A673 (cell line): ENCODE data around the gene SLX4IP. TPM values are rescaled to one million over a fixed set of nuclear protein-coding genes. Genes with fewer than 3 reads are reported as not detected.

Experiments
- BruUV-seq: library from RNA; stranded (reverse); fragments of 400-500 nt; replicated peaks from 2 replicates; lab custom pipeline; 2021; lab: Mats Ljungman, UMichigan
- CTCF ChIA-PET: fragments of 300-600 bp; sonication (Branson Sonifier 250); formaldehyde crosslinking; loops from one replicate; lab custom pipeline; 2022; ENCODE audit warnings: antibody characterized with exemption; lab: Charles Lee
- POLR2A ChIA-PET: fragments of 300-600 bp; sonication (Branson Sonifier 250); formaldehyde crosslinking; loops from one replicate; lab custom pipeline; 2022; ENCODE audit warnings: antibody characterized with exemption; ENCODE audit not compliant: low non-redundant PET; lab: Charles Lee
- DNase-seq: peaks from one replicate; pipeline ENCODE4 v3.0.0-alpha.2; 2015; ENCODE audit warnings: low spot score
- H3K27ac ChIP-seq: fragments of 200-600 bp; sonication (generic); 2 replicates; pipeline ENCODE4 v1.5.1; 2016; ENCODE audit warnings: mixed run types, low read depth, mild to moderate bottlenecking, mixed read lengths, antibody characterized with exemption, low read length; ENCODE audit not compliant: poor library complexity, severe bottlenecking
- H3K27me3 ChIP-seq: fragments of 200-600 bp; sonication (generic); replicated peaks from 2 replicates; pipeline ENCODE4 v1.6.1; 2017; ENCODE audit warnings: mixed run types, low read depth, mild to moderate bottlenecking, mixed read lengths, antibody characterized with exemption, low read length; ENCODE audit not compliant: insufficient read depth, poor library complexity
- H3K36me3 ChIP-seq: fragments of 200-600 bp; sonication (generic); 2 replicates; pipeline ENCODE4 v1.6.1; 2016; ENCODE audit warnings: mixed run types, mild to moderate bottlenecking, mixed read lengths, antibody characterized with exemption, low read length; ENCODE audit not compliant: insufficient read depth, poor library complexity, severe bottlenecking
- H3K4me1 ChIP-seq: fragments of 200-600 bp; sonication (generic); 2 replicates; pipeline ENCODE4 v1.6.1; 2017; ENCODE audit warnings: mixed run types, mild to moderate bottlenecking, mixed read lengths, antibody characterized with exemption, low read length; ENCODE audit not compliant: insufficient read depth, poor library complexity, severe bottlenecking
- H3K4me3 ChIP-seq: fragments of 200-600 bp; sonication (generic); 2 replicates; pipeline ENCODE4 v1.5.1; 2016; ENCODE audit warnings: low read depth, mixed run types, mild to moderate bottlenecking, mixed read lengths, low read length; ENCODE audit not compliant: poor library complexity, severe bottlenecking
- H3K9me3 ChIP-seq: fragments of 200-600 bp; sonication (generic); 2 replicates; pipeline ENCODE4 v1.6.1; 2016; ENCODE audit warnings: mixed run types, low read depth, mild to moderate bottlenecking, mixed read lengths, antibody characterized with exemption, low read length; ENCODE audit not compliant: poor library complexity, severe bottlenecking
- EZH2 ChIP-seq: fragments of 200-600 bp; sonication (generic); IDR thresholded peaks from 2 replicates; pipeline ENCODE4 v1.6.1; 2017; ENCODE audit warnings: borderline replicate concordance, low read depth, mild to moderate bottlenecking, mixed read lengths, antibody characterized with exemption, low read length; ENCODE audit not compliant: poor library complexity, severe bottlenecking
- intact Hi-C: fragments of 100-400 bp; cut with micrococcal nuclease; formaldehyde crosslinking; loops from one replicate; pipeline ENCODE4 v1.10.0; 2022; ENCODE audit not compliant: unreplicated experiment
- total RNA-seq: library from RNA; stranded (reverse); gene quantifications from 2 replicates; pipeline ENCODE4 v1.2.3, GENCODE V29; 2021
- TF ChIP-seq, protein P1 (sequence below): fragments of 300-800, 200-600 bp; sonication (generic); conservative IDR thresholded peaks from 2 replicates; pipeline ENCODE4 v1.5.1; 2017; ENCODE audit warnings: low read depth, mild to moderate bottlenecking, antibody characterized with exemption, low read length, moderate library complexity, mixed read lengths

SLX4IP gene
- total RNA-seq, 1 experiment from 2014 or later, result 9.8 TPM

DNA sequence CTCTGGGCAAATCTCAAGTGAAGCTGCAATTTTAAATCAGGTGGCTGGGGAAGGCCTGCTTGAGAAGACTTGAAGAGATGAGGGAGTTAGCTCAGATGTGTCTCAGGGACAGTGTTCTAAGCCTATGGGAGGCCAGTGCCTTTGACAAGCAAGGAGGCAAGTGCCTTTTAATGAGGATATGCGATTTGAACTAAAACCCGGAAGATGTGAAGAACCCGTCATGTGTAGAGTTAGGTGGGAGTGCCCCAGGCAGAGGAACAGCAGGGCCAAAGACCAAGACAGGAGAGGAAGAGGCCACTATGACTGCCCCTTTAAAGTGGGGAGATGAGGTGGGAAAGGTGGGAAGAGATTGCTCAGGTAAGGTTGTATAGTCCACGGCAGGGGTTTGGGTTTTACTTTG lies 71.9 kb downstream of the SLX4IP start:
- Histone ChIP-seq H3K36me3 (no peaks in the 10 kb centered on the region), H3K4me3 (no peak overlapping the region), H3K27me3 (no peaks in the 10 kb centered on the region), H3K9me3 (no peaks in the 10 kb centered on the region), H3K27ac (no peak overlapping the region), H3K4me1 (peaks cover 74% of the 10 kb centered on the region)
- CTCF ChIA-PET, result no interaction called here
- TF ChIP-seq EZH2, result no peak
- TF ChIP-seq, protein P1, sequence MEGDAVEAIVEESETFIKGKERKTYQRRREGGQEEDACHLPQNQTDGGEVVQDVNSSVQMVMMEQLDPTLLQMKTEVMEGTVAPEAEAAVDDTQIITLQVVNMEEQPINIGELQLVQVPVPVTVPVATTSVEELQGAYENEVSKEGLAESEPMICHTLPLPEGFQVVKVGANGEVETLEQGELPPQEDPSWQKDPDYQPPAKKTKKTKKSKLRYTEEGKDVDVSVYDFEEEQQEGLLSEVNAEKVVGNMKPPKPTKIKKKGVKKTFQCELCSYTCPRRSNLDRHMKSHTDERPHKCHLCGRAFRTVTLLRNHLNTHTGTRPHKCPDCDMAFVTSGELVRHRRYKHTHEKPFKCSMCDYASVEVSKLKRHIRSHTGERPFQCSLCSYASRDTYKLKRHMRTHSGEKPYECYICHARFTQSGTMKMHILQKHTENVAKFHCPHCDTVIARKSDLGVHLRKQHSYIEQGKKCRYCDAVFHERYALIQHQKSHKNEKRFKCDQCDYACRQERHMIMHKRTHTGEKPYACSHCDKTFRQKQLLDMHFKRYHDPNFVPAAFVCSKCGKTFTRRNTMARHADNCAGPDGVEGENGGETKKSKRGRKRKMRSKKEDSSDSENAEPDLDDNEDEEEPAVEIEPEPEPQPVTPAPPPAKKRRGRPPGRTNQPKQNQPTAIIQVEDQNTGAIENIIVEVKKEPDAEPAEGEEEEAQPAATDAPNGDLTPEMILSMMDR, result no peak
- DNase-seq, result no peak
- intact Hi-C loops, result no loop called here
- POLR2A ChIA-PET, result no interaction called here
- BruUV-seq, result no TSS peak

DNA sequence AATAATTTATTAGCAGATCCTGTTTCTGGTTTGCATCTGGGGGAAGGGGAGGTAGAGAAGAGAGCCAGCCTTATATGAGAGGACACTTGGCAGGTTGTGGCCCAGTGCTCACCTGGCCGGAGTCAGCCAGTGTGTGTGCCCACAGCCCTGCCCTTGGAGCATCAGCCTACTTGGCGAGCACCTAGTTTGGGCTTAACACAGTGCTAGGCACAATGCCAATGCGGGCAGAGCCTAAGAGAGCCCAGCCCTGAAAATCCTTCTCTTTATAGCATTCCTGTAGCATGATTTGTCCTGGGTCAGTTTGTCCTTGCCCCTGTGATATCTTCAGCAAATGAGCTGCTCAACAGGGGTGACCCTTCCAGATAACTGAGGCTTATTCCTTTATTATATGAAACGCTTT lies 73.0 kb downstream of the SLX4IP start:
- Histone ChIP-seq H3K27ac (peak overlapping the region; percentile 76), H3K4me3 (no peak overlapping the region), H3K27me3 (no peaks in the 10 kb centered on the region), H3K36me3 (no peaks in the 10 kb centered on the region), H3K4me1 (peaks cover 79% of the 10 kb centered on the region), H3K9me3 (no peaks in the 10 kb centered on the region)
- intact Hi-C loops, result no loop called here
- POLR2A ChIA-PET, result no interaction called here
- DNase-seq, result no peak
- TF ChIP-seq, protein P1, result no peak
- TF ChIP-seq EZH2, result no peak
- CTCF ChIA-PET, result no interaction called here
- BruUV-seq, result no TSS peak

DNA sequence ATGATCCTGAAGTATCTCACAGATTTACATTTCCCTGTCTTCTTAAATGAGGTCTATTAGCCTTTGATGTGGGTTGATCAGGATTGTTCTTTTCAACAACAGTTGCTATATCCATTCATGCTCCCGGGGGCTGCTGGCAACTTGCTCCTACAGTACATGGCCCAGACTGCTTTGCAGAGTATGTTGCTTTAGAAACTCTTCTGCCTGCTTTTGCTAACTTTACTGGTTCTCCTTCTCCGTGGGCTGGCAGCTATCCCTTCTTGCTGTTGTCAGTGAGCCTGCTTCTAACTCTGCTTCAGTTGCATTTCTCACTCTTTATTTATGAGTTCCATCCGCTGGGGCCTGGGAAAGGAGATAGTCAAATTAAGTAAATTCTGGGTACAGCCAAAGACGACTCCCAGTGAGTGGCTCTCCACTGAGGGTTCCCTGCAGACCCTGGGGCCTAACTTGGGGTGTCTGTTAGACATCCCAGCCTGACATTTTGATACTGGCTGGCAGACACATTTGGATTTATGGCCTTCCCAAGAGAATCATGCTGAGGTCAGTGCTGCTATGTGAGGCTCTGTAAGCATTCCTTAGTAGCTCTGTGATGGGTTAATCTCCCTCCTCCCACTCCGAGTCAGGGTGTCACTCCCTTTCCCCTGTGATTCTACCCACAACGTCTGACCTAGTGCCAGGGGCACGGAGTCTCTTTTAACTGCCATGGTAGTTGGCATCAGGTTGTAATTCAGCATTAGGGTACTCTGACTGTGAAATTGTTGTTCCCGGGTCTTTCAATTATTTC lies 73.6 kb downstream of the SLX4IP start:
- BruUV-seq, result no TSS peak
- Histone ChIP-seq H3K27me3 (no peaks in the 10 kb centered on the region), H3K4me3 (no peak overlapping the region), H3K4me1 (peaks cover 81% of the 10 kb centered on the region), H3K36me3 (no peaks in the 10 kb centered on the region), H3K27ac (peak overlapping the region; percentile 76), H3K9me3 (no peaks in the 10 kb centered on the region)
- TF ChIP-seq, protein P1, result no peak
- TF ChIP-seq EZH2, result no peak
- ChIA-PET POLR2A (no interaction called here), CTCF (no interaction called here)
- intact Hi-C loops, result no loop called here
- peak; percentile 73 for DNase-seq
